Measurements from ENCODE around the gene MITF.

DNA sequence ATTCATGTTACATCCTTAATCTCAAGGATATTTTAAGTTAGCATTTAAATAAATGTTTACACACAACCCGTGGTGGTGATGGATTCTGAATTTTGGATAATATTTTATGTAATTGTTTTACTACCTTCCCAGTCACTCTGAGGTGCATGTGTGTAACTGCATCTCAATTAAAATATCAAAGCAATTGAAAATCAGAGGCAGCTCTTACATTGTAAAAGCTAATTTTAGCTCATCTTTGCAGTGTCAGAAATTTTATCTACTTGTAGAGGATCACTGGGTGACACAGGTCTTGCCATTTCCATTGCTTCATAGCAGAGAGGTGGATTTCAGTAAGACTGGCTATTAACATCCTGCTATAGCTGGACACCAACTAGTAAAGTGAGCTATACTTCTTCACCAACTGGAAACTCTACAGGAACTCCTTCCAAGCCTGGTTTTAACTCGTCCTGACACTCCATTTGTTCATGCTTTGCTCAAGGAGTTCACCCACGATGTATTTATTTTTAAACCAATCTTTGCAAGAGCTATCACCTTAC, 19.6 kb upstream of the MITF start:
- TF ChIP-seq POLR2A (IDR thresholded peaks at IDR 0.05; ENCODE audit: low read length): no peak
- TF ChIP-seq GATA1 (IDR thresholded peaks at IDR 0.05; ENCODE audit: low read depth, low read length): no peak
